IMR-90 (cell line): ENCODE results near the gene SGCE. TPM values are rescaled to one million over a fixed set of nuclear protein-coding genes. Genes with fewer than 3 reads are reported as not detected.

Experiments used
- ATAC-seq: fragments of 200-7000 bp; cut with Tn5 transposase; 2 replicates; pipeline ENCODE4 v1.9.1; 2020; ENCODE audit warnings: low read depth, mild to moderate bottlenecking, moderate library complexity
- BruUV-seq: library from RNA; stranded (reverse); fragments of 400-500 nt; replicated peaks from 2 replicates; lab custom pipeline; 2021; lab: Mats Ljungman, UMichigan
- CTCF ChIA-PET: fragments of 300-600 bp; formaldehyde crosslinking; extraction: SDS; loops from one replicate; lab custom pipeline; 2021; ENCODE audit warnings: antibody characterized with exemption; lab: Yijun Ruan, JAX
- POLR2A ChIA-PET: fragments of 300-600 bp; sonication (Branson Sonifier 250); formaldehyde crosslinking; loops from one replicate; lab custom pipeline; 2022; ENCODE audit warnings: antibody characterized with exemption; ENCODE audit not compliant: unreplicated experiment; lab: Charles Lee
- DNase-seq: peaks from one replicate; pipeline ENCODE4 v3.0.0; 2013
- H2AFZ ChIP-seq: replicated peaks from 2 replicates; pipeline ENCODE3; 2013; ENCODE audit warnings: low read length, mild to moderate bottlenecking; ENCODE audit not compliant: poor library complexity
- H2AK5ac ChIP-seq: 2 replicates; pipeline ENCODE4 v1.6.1; 2013; ENCODE audit warnings: low read depth, low read length, inconsistent platforms
- H2AK9ac ChIP-seq: replicated peaks from 2 replicates; pipeline ENCODE3; 2013; ENCODE audit warnings: mild to moderate bottlenecking, low read depth, low read length, moderate library complexity; ENCODE audit not compliant: poor library complexity
- H2BK120ac ChIP-seq: 2 replicates; pipeline ENCODE4 v1.6.1; 2013; ENCODE audit warnings: low read depth, low read length, inconsistent platforms
- H2BK15ac ChIP-seq: 3 replicates; pipeline ENCODE4 v1.6.1; 2013; ENCODE audit warnings: low read depth, low read length, inconsistent platforms
- H2BK20ac ChIP-seq: 2 replicates; pipeline ENCODE4 v1.6.1; 2013; ENCODE audit warnings: low read depth, mild to moderate bottlenecking, inconsistent platforms, low read length, moderate library complexity
- H2BK5ac ChIP-seq: 2 replicates; pipeline ENCODE4 v1.6.1; 2013; ENCODE audit warnings: mild to moderate bottlenecking, low read depth, low read length, inconsistent platforms; ENCODE audit not compliant: poor library complexity, severe bottlenecking
- H3K14ac ChIP-seq: replicated peaks from 2 replicates; pipeline ENCODE4 v1.6.1; 2013; ENCODE audit warnings: low read depth, low read length, inconsistent platforms
- H3K18ac ChIP-seq: 2 replicates; pipeline ENCODE4 v1.6.1; 2013; ENCODE audit warnings: low read depth, low read length, control low read depth
- H3K23ac ChIP-seq: 2 replicates; pipeline ENCODE4 v1.6.1; 2013; ENCODE audit warnings: low read depth, low read length, inconsistent platforms
- H3K27ac ChIP-seq: 2 replicates; pipeline ENCODE4 v1.5.1; 2013; ENCODE audit warnings: mild to moderate bottlenecking, control low read depth, low read length; ENCODE audit not compliant: insufficient read depth
- H3K27me3 ChIP-seq: 2 replicates; pipeline ENCODE4 v1.6.1; 2013; ENCODE audit warnings: low read length; ENCODE audit not compliant: control insufficient read depth, insufficient read depth
- H3K36me3 ChIP-seq: 2 replicates; pipeline ENCODE4 v1.6.1; 2013; ENCODE audit warnings: low read length, mixed read lengths; ENCODE audit not compliant: control insufficient read depth, insufficient read depth
- H3K4ac ChIP-seq: 2 replicates; pipeline ENCODE4 v1.6.1; 2013; ENCODE audit warnings: low read depth, low read length, inconsistent platforms
- H3K4me1 ChIP-seq: 2 replicates; pipeline ENCODE4 v1.6.1; 2013; ENCODE audit warnings: low read length, mixed read lengths; ENCODE audit not compliant: control insufficient read depth, insufficient read depth
- H3K4me2 ChIP-seq: 2 replicates; pipeline ENCODE4 v1.6.1; 2013; ENCODE audit warnings: low read depth, mild to moderate bottlenecking, control low read depth, low read length, moderate library complexity
- H3K4me3 ChIP-seq: 2 replicates; pipeline ENCODE4 v1.5.1; 2013; ENCODE audit warnings: low read depth, mild to moderate bottlenecking, control low read depth, low read length, moderate library complexity; ENCODE audit not compliant: insufficient read depth
- H3K56ac ChIP-seq: 2 replicates; pipeline ENCODE4 v1.6.1; 2013; ENCODE audit warnings: low read length, inconsistent platforms; ENCODE audit not compliant: insufficient read depth; ENCODE audit errors: extremely low read depth
- H3K79me1 ChIP-seq, 2 experiments: 2 replicates each; pipeline ENCODE4 v1.6.1; 2013; ENCODE audit warnings: low read length in 2 of 2, inconsistent platforms in 1 of 2, low read depth in 1 of 2
- H3K9ac ChIP-seq: 2 replicates; pipeline ENCODE4 v1.6.1; 2013; ENCODE audit warnings: low read depth, low read length, control low read depth
- H3K9me1 ChIP-seq: 2 replicates; pipeline ENCODE4 v1.6.1; 2013; ENCODE audit warnings: low read length, inconsistent platforms; ENCODE audit not compliant: insufficient read depth
- H3K9me3 ChIP-seq: 2 replicates; pipeline ENCODE4 v1.6.1; 2013; ENCODE audit warnings: low read length; ENCODE audit not compliant: control insufficient read depth, insufficient read depth
- H4K20me1 ChIP-seq: 2 replicates; pipeline ENCODE4 v1.6.1; 2013; ENCODE audit warnings: low read length, inconsistent platforms; ENCODE audit not compliant: insufficient read depth
- H4K5ac ChIP-seq: 2 replicates; pipeline ENCODE4 v1.6.1; 2013; ENCODE audit warnings: mild to moderate bottlenecking, low read depth, low read length, control low read depth
- H4K8ac ChIP-seq, 2 experiments: 2 replicates each; pipeline ENCODE4 v1.6.1; 2013; ENCODE audit warnings: low read depth in 2 of 2, low read length in 2 of 2, control low read depth in 1 of 2, inconsistent platforms in 1 of 2
- H4K91ac ChIP-seq: 2 replicates; pipeline ENCODE4 v1.6.1; 2013; ENCODE audit warnings: low read depth, low read length, inconsistent platforms; ENCODE audit not compliant: insufficient read depth
- BHLHE40 ChIP-seq: fragments of 150-350 bp; IDR thresholded peaks from 2 replicates; pipeline ENCODE4 v1.6.1; 2016; ENCODE audit warnings: mild to moderate bottlenecking, low read depth, low read length
- CEBPB ChIP-seq: IDR thresholded peaks from 2 replicates; pipeline ENCODE4 v1.6.1; 2012; ENCODE audit warnings: low read depth, low read length, improper control_type of control experiment
- FOS ChIP-seq: fragments of 150-350 bp; IDR thresholded peaks from 2 replicates; pipeline ENCODE4 v1.6.1; 2016; ENCODE audit warnings: low read depth, low read length
- NFE2L2 ChIP-seq: fragments of 150-350 bp; IDR thresholded peaks from 2 replicates; pipeline ENCODE4 v1.6.1; 2016; ENCODE audit warnings: low read depth, mild to moderate bottlenecking, low read length
- USF2 ChIP-seq: fragments of 150-350 bp; IDR thresholded peaks from 2 replicates; pipeline ENCODE4 v1.6.1; 2017; ENCODE audit warnings: mild to moderate bottlenecking, antibody characterized with exemption, low read length, low read depth
- WGBS, 2 experiments: methylation state at CpG; one replicate each; pipeline versions ENCODE4 v1.1.5 to v1.1.7; 2013; ENCODE audit warnings: missing lambda C conversion rate in 2 of 2; ENCODE audit not compliant: insufficient read length in 1 of 2; ENCODE audit errors: extremely low coverage in 2 of 2; 5-methylcytosine and 5-hydroxymethylcytosine counted together
- dilution Hi-C: fragments of 300-500 bp; cut with HindIII; formaldehyde crosslinking; loops from one replicate; pipeline ENCODE4 v1.14.3; 2018; ENCODE audit warnings: low sequenced_read_pairs; ENCODE audit not compliant: unreplicated experiment
- in situ Hi-C: fragments of 300-500 bp; cut with MboI; formaldehyde crosslinking; loops from 3 replicates; pipeline ENCODE4 v1.14.3; 2019; ENCODE audit warnings: low sequenced_read_pairs, inconsistent platforms, mixed read lengths
- intact Hi-C: fragments of 100-400 bp; cut with micrococcal nuclease; formaldehyde crosslinking; loops from 2 replicates; pipeline ENCODE4 v1.10.0; 2022
- polyA plus RNA-seq, 3 experiments: library from polyadenylated mRNA; depleted of rRNA; stranded (reverse); fragments of >200 nt; gene quantifications; 2 replicates each; pipeline ENCODE4 v1.2.3, GENCODE V29; 2012; ENCODE audit warnings: low replicate concordance in 1 of 3
- total RNA-seq: library from RNA; depleted of rRNA; stranded (reverse); fragments of >200 nt; gene quantifications from 2 replicates; pipeline ENCODE4 v1.2.3, GENCODE V29; 2012

SGCE gene
- total and polyA plus RNA-seq, 2 of the 4 experiments (the other 2 are of a cell fraction) = 39.4 to 40.5 TPM

GRCh38 chr7:94562525-94562924, 93.4 kb downstream of the SGCE start:
- Histone ChIP-seq H4K5ac (no peak overlapping the region), H3K36me3 (no peaks in the 10 kb centered on the region), H3K79me1 (no peaks in the 10 kb centered on the region), H3K27me3 (no peaks in the 10 kb centered on the region), H3K4me2 (no peak overlapping the region; the same call in 1 of the 2 replicates), H3K4ac (no peak overlapping the region), H2BK20ac (no peak overlapping the region), H2BK120ac (no peak overlapping the region), H3K9me3 (no peaks in the 10 kb centered on the region), H2AK5ac (no peak overlapping the region), H3K18ac (peak overlapping the region; percentile 16; the same call in 1 of the 2 replicates), H3K4me1 (peaks cover 1% of the 10 kb centered on the region; the same call in 1 of the 2 replicates), H4K91ac (no peak overlapping the region), H2BK15ac (no peak overlapping the region), H3K56ac (no peak overlapping the region), H4K8ac (no peak overlapping the region), H3K14ac (0 out of 2 replicates have a peak overlapping the region, but pooled peaks have one; percentile 7), H3K9ac (no peak overlapping the region), H3K27ac (no peak overlapping the region), H2AFZ (no peak overlapping the region), H3K9me1 (no peaks in the 10 kb centered on the region; the same call in 1 of the 2 replicates), H3K4me3 (no peak overlapping the region), H3K23ac (no peak overlapping the region), H2BK5ac (no peak overlapping the region), H4K20me1 (no peaks in the 10 kb centered on the region), H2AK9ac (no peak overlapping the region)
- BruUV-seq = no TSS peak
- CTCF ChIA-PET = interaction anchor here (1.0 kb wide), 1 partner anchor 22 kb away, joined by 3 read pairs; no protein-coding TSS in a partner anchor
- TF ChIP-seq USF2 (no peak), CEBPB (no peak), FOS (no peak), BHLHE40 (no peak), NFE2L2 (no peak)
- in situ Hi-C loops = no loop called here
- POLR2A ChIA-PET = no interaction called here
- intact Hi-C loops = no loop called here
- DNase-seq (peak; percentile 3), ATAC-seq (no peak)
- dilution Hi-C loops = no loop called here
- WGBS, 2 experiments = 60% methylated on average over 1 of the region's 3 CpGs; no CpG with 5 or more reads in 1 of the 2 experiments
